Prostate gland (tissue), 2 donors: ENCODE results near the gene EPM2A. TPM values are rescaled to one million over a fixed set of nuclear protein-coding genes. Genes with fewer than 3 reads are reported as not detected.
"Not testable (repeated sequence)": the region's sequence is repeated elsewhere in the genome, so short reads cannot be mapped to it uniquely, and the experiment has no call there.

Source experiments
- DNase-seq: peaks from one replicate; pipeline ENCODE4 v3.0.0-alpha.2; 2019; ENCODE audit warnings: low spot score
- H3K27ac ChIP-seq, 2 donors: fragments of 200-600 bp; sonication (generic); 2 replicates each; pipeline ENCODE4 v1.5.1; 2017 to 2019
- H3K27me3 ChIP-seq: fragments of 200-600 bp; sonication (generic); replicated peaks from 2 replicates; pipeline ENCODE4 v1.5.1; 2019; ENCODE audit not compliant: insufficient read depth
- H3K36me3 ChIP-seq, 2 donors: fragments of 200-600 bp; sonication (generic); 1 replicate in 1 of 2; 2 replicates in 1 of 2; pipeline versions ENCODE4 v1.5.1 to v1.8.1; 2017 to 2019
- H3K4me1 ChIP-seq: fragments of 200-600 bp; sonication (generic); replicated peaks from 2 replicates; pipeline ENCODE4 v1.5.1; 2019
- H3K4me3 ChIP-seq, 2 donors: fragments of 200-600 bp; sonication (generic); 2 replicates each; pipeline ENCODE4 v1.5.1; 2017 to 2019
- H3K9me3 ChIP-seq: fragments of 200-600 bp; sonication (generic); 2 replicates; pipeline ENCODE4 v1.5.1; 2017
- POLR2A ChIP-seq: fragments of 450-650 bp; IDR thresholded peaks from one replicate; pipeline ENCODE4 v1.6.1; 2016; ENCODE audit warnings: antibody characterized with exemption, mild to moderate bottlenecking
- POLR2AphosphoS5 ChIP-seq: sonication (generic); formaldehyde crosslinking; IDR thresholded peaks from one replicate; pipeline ENCODE4 v1.6.1; 2017; ENCODE audit warnings: antibody characterized with exemption
- WGBS: methylation state at CpG from one replicate; pipeline ENCODE4 v1.1.5; 2018; 5-methylcytosine and 5-hydroxymethylcytosine counted together
- intact Hi-C: fragments of 100-400 bp; cut with DNase I; formaldehyde crosslinking; loops from one replicate; pipeline ENCODE4 v1.14.2; 2022
- total RNA-seq, 2 donors: library from RNA; depleted of rRNA; stranded (reverse); fragments of >200 nt; gene quantifications; one replicate each; pipeline ENCODE4 v1.1.0, GENCODE V29; 2016
- TF ChIP-seq, protein P1 (sequence below), 4 experiments: fragments of 200-600 bp in 2 of 4; fragments of 450-650 bp in 2 of 4; sonication (generic) in 2 of 4; IDR thresholded peaks; 1 replicate in 3 of 4; 2 replicates in 1 of 4; pipeline ENCODE4 v1.5.1; 2016 to 2019; ENCODE audit warnings: antibody characterized with exemption in 4 of 4, mild to moderate bottlenecking in 2 of 4, moderate library complexity in 2 of 4

EPM2A gene
- total RNA-seq, 2 donors from 2014 or later, result 7.2 to 18.6 TPM

- WGBS, result 68% methylated on average over 2 of the region's 2 CpGs
- TF ChIP-seq POLR2AphosphoS5 (no peak), POLR2A (no peak)
- TF ChIP-seq, protein P1, sequence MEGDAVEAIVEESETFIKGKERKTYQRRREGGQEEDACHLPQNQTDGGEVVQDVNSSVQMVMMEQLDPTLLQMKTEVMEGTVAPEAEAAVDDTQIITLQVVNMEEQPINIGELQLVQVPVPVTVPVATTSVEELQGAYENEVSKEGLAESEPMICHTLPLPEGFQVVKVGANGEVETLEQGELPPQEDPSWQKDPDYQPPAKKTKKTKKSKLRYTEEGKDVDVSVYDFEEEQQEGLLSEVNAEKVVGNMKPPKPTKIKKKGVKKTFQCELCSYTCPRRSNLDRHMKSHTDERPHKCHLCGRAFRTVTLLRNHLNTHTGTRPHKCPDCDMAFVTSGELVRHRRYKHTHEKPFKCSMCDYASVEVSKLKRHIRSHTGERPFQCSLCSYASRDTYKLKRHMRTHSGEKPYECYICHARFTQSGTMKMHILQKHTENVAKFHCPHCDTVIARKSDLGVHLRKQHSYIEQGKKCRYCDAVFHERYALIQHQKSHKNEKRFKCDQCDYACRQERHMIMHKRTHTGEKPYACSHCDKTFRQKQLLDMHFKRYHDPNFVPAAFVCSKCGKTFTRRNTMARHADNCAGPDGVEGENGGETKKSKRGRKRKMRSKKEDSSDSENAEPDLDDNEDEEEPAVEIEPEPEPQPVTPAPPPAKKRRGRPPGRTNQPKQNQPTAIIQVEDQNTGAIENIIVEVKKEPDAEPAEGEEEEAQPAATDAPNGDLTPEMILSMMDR (IDR thresholded peaks at IDR 0.05), result no peak
- intact Hi-C loops, result no loop called here
- Histone ChIP-seq H3K4me3 (no peak overlapping the region), H3K9me3 (no peaks in the 10 kb centered on the region), H3K36me3 (no peaks in the 10 kb centered on the region), H3K4me1 (no peaks in the 10 kb centered on the region), H3K27me3 (no peaks in the 10 kb centered on the region), H3K27ac (no peak overlapping the region)
- DNase-seq, result no peak
These were observed 17.3 kb upstream of the EPM2A start for GRCh38 chr6:145752638-145753037.

- no peak for DNase-seq
- Histone ChIP-seq H3K9me3 (no peaks in the 10 kb centered on the region), H3K4me3 (no peak overlapping the region), H3K27ac (no peak overlapping the region), H3K4me1 (no peaks in the 10 kb centered on the region), H3K36me3 (no peaks in the 10 kb centered on the region), H3K27me3 (no peaks in the 10 kb centered on the region)
- WGBS, result 70% methylated on average over 1 of the region's 1 CpG
- intact Hi-C loops, result no loop called here
- TF ChIP-seq POLR2A (no peak), POLR2AphosphoS5 (no peak)
- TF ChIP-seq, protein P1 (IDR thresholded peaks at IDR 0.05), result no peak
These were observed 14.3 kb upstream of the EPM2A start for GRCh38 chr6:145749632-145750031.

GRCh38 chr6:145745861-145746260 lies 10.5 kb upstream of the EPM2A start:
- Histone ChIP-seq H3K27ac (no peak overlapping the region), H3K4me1 (no peaks in the 10 kb centered on the region), H3K4me3 (no peak overlapping the region), H3K36me3 (no peaks in the 10 kb centered on the region), H3K9me3 (no peaks in the 10 kb centered on the region), H3K27me3 (no peaks in the 10 kb centered on the region)
- 94% methylated on average over 1 of the region's 1 CpG for WGBS
- no peak for DNase-seq
- intact Hi-C loops, result no loop called here
- TF ChIP-seq, protein P1 (IDR thresholded peaks at IDR 0.05), result no peak
- TF ChIP-seq POLR2AphosphoS5 (no peak), POLR2A (no peak)

DNA sequence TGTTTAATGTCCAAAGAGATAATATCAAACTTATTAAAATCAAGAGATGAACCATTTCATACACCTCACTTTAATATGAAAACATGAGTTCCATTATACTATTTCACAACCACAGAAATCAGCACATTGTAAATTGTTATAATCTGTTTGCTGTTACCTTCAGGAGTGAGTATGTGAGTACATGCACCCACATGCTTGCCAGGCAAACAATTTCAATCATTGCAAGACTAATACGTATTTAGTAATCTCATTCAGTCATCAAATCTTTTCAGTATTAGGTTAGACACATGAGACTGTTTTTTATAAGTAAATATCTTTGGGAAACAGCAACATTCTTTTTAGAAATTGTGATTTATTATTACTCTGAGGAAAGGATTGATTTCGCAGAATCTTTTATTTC lies 9.3 kb upstream of the EPM2A start:
- no peak for TF ChIP-seq POLR2AphosphoS5
- TF ChIP-seq, protein P1 (IDR thresholded peaks at IDR 0.05), result no peak
- no peak for TF ChIP-seq POLR2A

GRCh38 chr6:145743332-145743731 lies 8.0 kb upstream of the EPM2A start:
- no peak overlapping the region for H3K4me3 ChIP-seq
- no peaks in the 10 kb centered on the region for H3K4me1 ChIP-seq
- H3K36me3 ChIP-seq, result no peaks in the 10 kb centered on the region
- WGBS, result 92% methylated on average over 2 of the region's 2 CpGs
- no peaks in the 10 kb centered on the region for H3K27me3 ChIP-seq
- TF ChIP-seq POLR2A (no peak), POLR2AphosphoS5 (no peak)
- TF ChIP-seq, protein P1 (IDR thresholded peaks at IDR 0.05), result no peak
- no peak overlapping the region for H3K27ac ChIP-seq
- no peaks in the 10 kb centered on the region for H3K9me3 ChIP-seq
- no peak for DNase-seq
- intact Hi-C loops, result no loop called here

More for the DNA sequence above, 9.3 kb upstream of the EPM2A start:
- H3K27ac ChIP-seq, result no peak overlapping the region
- intact Hi-C loops, result no loop called here
- H3K4me3 ChIP-seq, result no peak overlapping the region
- no peaks in the 10 kb centered on the region for H3K27me3 ChIP-seq
- H3K36me3 ChIP-seq, result no peaks in the 10 kb centered on the region
- DNase-seq, result no peak
- H3K4me1 ChIP-seq, result no peaks in the 10 kb centered on the region
- H3K9me3 ChIP-seq, result no peaks in the 10 kb centered on the region
- WGBS, result 62% methylated on average over 2 of the region's 2 CpGs

- intact Hi-C loops, H3K4me3 ChIP-seq, H3K9me3 ChIP-seq, H3K4me1 ChIP-seq, H3K36me3 ChIP-seq, H3K27me3 ChIP-seq, DNase-seq, H3K27ac ChIP-seq: not testable (repeated sequence)
- WGBS, result 89% methylated on average over 6 of the region's 6 CpGs
These were observed 7.2 kb upstream of the EPM2A start for GRCh38 chr6:145742472-145742871.

GRCh38 chr6:145739685-145740084 lies 4.4 kb upstream of the EPM2A start:
- H3K4me3 ChIP-seq, H3K4me1 ChIP-seq, H3K27ac ChIP-seq, H3K9me3 ChIP-seq, H3K36me3 ChIP-seq, DNase-seq, H3K27me3 ChIP-seq: not testable (repeated sequence)
- intact Hi-C loops, result loop anchor here (5.0 kb wide), 2 partner anchors 58 to 73 kb away; partner anchors contain the start of gene FBXO30
- WGBS, result 96% methylated on average over 5 of the region's 5 CpGs
